NCI-H128 (cell line): Measurements from ENCODE around the gene OSBPL5.
A peak's percentile ranks its signal among the peaks of the same experiment; 100 is the strongest.

ENCODE experiments used
- DNase-seq: peaks from one replicate; lab custom pipeline; 2025; ENCODE audit not compliant: unreplicated experiment; lab: John Stamatoyannopoulos, UW

Gene OSBPL5

DNA sequence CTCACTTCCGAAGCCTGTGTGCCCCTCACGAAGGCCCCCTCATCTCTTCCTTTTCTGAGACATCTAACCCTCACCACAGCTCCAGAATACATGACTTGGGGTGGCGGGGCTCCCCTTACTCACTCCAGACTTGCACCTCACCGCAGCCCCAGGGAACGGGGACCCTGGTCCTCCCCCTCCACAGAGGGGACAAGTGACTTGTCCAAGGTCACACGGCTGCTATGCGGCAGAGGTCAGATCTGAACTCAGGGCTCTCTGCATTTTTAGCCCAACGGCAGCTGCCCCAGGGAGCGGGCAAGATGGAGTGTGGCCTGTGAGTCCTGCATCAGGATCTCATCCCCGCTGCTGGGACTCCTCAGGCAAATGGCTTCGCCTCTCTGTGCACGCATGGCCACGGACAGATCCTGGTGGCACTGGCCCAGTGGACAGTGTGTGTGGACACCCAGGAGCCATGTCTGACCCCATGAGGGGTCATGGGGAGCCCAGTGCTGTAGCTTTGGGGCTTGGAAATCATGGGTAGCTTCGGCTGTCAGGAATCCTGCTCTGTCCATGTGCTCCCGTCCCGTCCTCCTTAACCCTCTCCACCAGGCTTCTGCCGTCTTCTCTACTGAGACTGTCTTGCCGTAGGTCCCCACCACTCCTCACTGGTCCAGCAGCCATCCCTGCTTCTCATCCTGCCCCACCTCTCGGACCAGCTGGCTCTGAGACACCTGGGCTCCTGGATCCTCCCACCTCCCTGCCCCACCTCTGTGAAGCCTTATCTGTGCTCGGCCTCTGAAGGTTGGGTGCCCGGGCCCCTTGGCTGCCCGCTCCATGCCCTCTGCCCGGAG lies 59.9 kb downstream of the OSBPL5 start:
- DNase-seq, result no peak

DNA sequence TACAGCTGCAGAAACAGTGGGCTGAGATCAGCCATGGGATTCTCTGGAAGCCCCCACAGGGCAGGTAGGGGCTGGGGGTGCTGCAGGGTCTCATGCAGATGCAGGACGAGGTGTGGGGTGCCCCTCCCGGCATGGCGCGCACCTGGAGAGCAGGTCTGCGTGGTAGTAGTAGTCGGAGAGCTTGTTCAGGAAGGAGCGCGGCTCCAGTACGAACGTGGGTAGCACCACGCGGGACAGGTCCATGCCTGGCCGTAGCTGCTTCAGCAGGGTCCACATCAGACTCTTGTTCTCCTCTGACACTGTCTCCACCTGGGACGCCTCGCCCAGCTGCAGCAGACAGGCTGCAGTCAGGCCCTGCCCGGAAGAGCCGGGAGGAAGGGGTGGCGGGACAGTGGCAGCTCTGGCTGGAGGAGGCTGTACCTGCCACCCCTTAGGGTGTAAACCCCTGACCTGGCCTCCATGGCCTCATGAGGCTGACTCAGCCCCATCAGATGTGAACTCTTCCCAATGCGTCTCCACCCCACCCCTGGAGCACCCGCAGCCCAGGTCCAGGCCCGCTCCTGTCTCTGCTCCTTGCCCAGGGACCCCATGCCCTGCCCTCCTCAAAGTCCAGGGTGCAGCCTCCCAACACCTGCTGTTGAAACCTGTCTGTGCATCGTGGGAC lies 60.9 kb downstream of the OSBPL5 start:
- DNase-seq, result no peak

DNA sequence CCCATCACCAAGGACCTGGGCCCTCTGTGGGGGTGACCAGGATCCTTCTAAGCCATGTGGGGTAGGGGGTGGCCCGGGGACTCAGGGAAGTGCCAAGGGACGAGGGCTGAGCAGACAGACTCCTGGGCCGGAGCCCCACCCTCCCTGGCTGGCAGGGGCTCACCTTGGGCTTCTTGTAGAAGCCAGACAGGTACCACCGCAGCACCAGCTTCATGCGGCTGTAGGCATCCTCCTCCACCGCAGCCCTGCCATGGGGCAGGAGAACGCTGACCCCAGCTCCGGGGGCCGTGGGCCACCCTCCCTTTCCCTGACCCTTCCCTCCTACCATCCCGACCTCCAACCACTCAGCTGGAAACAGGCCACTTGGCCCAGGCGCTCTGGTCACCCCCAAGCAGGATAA lies 62.0 kb downstream of the OSBPL5 start:
- no peak for DNase-seq

DNA sequence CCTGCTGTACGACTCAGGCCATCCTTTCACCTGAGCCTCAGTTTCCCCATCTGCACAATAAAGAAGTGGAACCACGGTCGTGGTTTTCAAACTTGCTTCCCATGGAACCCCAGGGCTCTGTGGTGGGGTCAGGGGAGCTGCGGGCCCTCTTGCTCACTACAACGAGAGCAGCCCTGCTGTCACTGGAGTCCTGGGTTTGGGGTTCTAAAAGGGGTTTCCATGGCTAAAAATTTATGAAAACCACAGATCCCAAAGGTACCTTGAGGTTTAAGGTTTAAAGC lies 62.5 kb downstream of the OSBPL5 start:
- DNase-seq, result no peak

DNA sequence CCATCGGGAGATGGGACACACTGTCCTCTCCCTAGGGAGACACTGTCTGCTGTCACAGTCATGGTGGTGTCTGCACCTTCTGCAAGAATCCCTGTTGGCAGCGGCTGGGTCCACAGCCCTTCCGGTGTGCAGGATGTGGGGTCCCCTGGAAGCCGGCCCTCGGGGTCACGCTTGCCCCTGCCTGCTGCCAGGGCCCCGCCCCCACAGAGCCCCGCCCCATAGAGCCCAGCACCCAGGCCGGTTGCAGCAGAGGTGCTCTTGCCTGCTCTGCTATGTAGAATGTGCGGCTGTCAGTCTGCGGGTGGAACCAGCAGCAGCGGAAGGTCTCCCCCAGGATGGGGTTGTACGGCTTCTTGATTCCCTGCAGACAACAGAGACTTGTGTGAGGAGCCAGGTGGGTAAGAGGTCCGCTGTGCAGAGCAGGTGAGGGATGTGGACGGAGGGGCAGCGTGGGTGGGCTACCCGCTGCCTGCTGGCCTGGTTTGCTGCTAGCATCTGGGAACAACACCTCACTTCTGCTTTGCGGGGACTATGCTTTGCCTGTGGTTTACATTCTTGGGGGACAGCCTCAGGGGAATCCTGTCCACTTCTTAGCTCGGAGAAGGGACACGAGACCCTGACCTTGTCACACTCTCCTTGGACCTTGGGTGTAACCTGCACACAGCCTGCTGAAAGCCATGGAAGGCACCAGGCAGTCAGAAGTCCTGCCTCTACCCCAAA lies 63.0 kb downstream of the OSBPL5 start:
- DNase-seq, result no peak

DNA sequence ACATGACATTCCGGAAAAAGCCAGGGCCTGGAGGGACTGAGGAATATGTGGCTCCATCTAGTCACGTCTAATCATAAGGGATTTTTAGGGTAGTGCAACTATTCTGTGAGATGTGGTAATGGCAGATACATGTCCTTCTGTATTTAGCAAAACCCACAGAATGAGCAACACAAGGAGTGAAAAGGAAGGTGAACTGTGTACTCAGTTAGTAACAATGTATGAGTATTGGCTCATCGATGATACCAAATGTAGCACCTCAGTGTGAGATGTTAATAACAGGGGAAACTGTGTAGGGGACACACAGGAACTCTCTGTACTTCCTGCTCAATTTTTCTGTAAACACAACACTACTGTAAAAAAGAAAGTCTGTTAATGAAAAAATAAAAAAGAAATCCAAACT lies 65.9 kb downstream of the OSBPL5 start:
- no peak for DNase-seq

DNA sequence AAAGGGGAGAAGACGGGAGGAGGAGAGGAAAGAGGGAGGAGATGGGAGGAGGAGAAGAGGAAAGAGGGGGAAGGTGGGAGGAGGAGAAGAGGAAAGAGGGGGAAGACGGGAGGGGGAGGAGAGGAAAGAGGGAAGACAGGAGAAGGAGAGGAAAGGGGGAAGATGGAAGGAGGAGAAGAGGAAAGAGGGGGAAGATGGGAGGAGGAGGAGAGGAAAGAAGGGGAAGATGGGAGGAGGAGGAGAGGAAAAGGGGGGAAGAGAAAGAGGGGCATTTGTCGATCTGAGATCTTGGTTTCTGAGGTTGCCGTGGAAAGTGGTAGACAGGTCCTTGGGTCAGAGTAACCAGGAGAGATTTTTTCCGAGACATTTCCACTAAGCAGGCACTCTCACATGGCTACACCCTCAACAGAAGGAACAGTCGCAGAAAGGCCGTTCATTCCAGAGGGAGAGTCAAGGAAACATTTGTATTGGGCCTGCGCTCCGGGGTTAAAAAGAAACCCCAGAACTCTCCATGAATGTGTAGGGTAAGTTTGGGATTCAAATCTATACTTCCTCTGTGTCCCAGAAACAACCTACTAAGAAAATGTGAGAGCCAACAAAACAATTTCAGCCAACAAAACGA lies 68.1 kb downstream of the OSBPL5 start:
- DNase-seq, result no peak

DNA sequence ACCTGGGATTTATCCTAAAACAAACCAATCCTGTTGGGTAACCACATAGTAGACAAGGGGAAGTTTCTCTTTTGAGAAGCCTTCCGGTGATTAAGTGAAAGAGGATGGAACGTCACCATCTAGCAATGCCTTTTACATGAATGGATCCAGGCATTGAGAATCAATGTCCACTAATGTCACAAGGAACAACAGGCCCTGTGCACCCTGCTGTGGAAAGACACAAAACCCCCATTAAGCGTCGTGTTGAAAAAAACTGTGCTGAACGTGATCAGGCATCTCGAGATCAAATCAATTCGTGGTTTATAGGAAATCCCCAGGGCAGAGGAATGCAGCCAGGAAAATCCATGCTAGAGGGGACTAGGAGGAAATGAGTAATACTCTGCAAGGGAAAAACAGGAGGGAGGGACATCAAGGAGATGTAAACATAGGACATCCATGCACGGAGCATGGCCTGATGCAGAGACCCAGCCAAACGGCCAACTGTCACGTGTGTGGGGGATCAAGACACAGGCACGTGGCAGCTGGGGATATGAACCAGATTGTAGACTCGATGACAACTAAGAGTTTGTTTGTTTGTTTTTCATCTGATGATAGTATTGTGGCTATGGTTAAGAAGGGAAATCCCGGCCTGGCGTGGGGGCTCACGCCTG lies 69.3 kb downstream of the OSBPL5 start:
- DNase-seq, result no peak

DNA sequence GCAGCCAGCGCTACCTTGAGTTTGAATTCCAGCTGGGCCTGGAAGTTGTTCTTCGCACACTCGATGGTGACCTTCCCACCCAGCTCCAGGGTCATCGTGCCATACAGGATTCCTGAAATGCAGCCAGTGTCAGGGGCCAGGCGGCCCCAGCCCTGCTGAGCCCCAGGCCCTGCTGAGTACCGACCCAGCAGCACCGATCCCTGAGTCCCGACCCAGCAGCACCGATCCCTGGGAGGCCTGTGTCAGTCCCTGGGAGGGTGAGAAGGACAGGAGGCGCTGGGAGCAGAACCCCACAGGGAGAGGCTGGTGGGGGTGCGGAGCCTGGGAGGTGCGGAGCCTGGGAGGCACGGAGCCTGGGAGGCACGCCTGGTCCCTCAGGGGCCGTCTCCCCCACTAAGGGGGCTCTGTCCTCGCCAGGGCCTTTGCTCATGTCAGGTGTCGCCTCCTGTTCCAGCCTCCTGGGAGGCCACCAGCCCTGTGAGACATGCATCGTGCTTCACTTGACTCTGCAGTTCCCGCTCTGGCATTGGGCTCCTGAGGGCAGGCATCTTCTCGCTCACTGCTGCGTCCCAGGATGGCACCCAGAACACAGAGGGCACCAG lies 70.8 kb downstream of the OSBPL5 start:
- DNase-seq, result no peak

DNA sequence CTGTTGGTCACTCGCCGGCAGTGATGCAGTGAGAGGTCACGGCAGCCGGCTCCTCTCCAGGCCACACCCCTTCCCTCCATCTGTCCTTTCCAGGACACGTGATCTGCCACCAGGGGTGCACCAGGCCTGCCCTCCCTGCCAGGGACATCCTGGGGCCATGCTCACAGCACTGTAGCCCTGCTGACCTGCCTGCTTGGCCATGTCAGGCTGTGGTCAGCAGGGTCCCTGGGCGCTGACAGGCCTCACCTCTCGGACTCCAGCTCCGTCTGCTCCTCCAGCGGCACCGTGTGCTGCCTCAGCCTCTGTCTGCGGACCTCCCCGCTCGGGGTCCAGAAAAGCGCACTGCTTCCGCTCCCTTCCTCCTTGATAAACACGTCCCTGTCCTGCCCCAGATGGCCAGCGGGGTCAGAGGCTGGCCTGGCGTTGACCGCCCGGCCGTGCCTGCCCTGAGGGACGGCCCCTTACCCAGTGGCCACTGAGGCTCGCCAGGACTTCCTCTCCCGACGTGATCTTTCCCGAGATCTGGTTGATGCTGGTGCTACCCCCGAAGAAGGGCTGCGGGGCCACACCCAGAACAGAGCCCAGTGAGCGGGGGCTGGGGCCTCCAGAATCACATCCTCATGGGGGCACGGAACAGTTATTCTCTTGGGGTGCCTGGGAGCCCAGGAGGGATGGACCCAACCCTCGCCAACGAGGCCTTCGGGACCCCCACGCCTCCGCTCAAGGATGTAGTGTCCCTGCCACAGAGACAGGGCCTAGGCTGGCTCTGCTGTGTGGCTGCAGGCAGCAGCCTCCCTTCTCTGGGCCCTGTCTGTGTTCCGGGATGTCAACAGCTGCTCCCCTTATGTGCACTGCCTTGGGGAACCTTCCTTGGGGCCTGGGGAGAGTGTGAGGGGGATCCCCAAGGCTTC lies 71.6 kb downstream of the OSBPL5 start:
- no peak for DNase-seq

DNA sequence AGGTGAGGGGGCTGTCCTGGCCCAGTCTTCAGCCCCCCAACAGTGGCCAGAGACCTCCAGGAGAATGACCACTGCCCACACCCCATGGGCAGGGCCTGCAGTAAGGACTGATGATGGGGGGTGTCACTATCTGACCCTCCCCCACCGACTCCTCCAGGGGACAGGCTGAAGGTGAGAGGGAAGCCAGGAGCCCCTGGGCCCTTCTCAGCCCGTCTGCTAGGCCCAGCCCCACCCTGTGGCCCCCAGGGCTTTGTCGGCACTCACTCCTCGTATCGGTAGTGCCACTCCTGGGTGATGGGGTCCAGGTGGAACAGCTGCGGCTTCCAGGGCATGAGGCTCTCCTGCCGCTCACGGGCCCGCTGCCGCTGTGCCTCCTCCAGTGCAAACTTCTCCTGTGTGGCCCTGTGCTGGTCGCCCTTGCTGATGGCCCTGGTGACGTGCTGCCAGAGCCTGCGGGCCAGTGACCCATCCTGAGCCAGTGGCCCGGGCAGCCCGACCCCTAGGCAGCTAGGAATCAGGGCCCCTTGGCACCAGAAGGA lies 72.4 kb downstream of the OSBPL5 start:
- DNase-seq, result no peak

DNA sequence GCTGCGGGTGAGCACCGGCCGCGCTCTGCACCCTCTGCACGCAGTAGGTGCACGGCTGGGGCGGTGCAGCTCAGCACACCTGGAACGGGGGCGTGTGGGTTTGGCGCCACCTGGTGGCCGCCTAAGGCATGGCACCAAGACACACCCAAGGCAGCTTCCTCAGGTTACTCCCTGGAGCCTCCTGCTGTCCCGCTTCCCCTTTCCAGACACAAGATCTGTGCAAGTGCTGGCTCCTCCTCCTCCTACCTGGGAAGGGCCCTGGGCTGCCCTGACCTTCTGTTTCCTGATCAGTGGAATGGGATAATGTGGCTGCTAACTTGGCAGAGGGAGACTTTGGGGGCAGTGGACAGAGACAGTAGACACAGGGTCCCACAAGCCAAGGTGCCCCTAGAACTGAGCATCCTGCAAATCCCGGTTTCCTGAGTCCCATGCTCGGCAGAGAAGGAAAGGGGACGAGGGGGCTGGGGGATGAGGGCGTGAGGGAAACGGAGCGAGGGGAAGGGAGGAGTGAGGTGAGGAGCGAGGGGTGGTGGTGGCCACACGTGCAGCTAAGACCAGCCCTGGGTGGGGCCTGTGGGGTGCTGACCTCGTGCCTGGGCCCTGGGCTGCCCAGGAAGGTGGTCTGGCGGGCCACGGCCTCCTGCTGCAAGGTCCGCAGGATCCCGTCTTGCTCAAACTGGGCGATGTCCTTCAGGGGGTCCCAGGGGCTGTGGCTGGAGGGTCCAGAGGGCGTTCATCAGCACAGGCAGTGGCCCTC lies 73.1 kb downstream of the OSBPL5 start:
- DNase-seq, result peak; percentile 12

DNA sequence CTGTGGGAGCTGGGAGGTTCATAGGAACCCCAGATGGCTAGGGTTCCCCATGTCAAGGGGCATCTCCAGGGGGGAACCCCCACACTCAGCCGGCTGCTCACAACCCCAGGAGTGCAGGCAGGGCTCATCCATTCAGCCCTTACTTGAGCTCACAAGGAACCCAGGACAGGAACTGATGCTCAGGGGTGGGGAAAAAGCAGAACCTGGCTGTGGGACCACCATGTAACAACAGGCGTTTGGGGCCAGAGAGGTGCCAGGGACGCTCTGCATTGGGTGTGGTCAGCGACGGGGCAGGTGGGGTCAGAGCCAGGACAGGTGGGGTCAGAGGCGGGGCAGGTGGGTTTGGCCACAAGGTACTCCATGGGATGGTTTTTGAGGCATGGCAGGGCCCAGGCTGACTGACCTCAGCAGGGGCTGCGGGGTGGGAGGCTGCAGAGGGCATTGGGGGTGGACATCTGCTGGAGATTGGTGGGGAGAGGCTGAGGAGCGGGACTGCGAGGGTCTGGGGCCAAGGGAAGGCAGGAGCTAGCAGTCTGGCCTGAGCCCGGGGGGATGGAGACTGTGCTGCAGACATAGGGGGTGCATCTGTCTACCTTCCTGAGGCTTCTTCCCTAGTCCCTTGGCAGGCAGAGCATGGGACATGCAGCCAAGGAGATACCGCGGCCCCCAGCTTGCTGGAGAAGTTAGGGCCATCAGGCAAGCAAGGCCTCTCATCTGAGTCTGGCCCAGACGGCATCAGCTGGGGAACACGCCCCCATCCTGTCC lies 73.8 kb downstream of the OSBPL5 start:
- DNase-seq, result no peak

DNA sequence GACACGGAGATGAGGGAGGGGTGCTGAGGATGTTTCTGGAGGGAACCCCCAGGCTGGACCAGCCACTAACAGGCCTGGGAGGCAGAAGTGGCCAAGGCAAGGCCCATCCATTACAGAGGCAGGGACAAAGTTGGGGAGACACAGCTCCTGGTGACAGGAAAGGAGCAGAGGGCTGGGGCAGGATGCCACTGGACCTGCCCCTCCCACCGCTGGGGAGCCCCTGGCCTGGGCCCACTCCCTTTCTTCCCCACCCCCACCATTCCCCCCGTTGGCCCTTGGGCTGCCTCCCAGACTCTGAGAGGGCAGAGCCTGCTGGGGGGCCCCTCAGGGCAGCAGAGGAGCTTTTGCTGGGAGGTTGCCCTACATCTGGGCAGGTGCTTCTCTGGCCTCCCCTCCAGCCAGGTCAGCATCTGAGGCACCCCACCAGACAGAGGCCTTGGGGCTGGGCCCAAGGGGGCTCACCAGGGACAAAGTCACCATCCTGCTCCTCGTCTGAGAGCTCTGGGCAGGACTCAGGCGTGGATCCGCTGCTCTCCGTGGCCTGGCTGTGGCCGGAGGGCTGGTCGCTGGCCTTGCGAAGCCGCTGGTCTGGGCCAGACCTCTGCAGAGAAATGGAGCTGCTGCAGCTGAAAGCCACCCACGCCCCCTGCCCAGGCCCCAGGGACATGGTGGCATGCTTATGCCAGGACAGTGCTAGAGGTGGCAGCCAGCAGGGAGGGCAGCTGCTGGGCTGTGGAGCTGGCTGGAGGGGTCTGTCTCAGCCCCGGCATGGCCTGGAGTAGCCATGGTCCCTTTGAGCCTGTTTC lies 74.8 kb downstream of the OSBPL5 start:
- no peak for DNase-seq

DNA sequence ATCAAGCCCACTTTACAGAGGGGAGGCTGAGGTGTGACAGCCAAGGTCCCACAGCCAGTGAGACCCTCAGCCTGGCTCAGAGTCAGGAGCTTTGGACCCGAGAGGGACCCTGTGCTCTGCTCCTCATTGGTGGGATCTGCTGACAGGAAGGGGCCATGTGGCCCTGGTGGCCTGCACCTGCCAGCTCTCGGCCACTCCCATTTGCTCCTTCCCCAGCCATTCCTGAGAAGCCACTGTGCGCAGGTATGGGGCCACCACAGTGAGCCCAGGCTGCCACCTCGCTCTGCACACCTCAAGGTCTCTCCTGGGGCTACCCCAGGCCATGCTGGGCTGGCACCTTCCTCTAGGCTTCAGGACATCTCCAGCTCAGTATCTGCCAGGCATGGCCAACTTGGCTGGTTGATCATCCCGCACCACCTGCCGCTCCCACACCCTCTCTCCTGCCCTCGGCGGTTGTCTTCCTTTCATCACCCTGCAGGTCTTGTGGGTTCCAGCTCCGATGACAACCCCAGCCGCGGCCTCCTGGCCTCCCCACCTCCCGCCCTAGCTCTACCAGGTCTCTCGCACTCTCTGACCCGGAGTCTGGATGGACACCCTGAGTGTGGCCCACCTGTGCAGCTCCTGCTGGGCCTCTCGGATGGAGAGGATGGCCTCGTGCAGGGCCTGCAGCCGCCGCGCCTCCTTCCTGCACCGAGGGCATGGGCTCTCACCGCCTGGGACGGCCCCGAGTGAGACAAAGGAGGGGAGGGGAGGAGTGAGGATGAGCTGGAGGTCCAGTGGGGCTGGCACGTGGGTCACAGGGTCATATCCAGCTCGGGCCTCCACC lies 75.7 kb downstream of the OSBPL5 start:
- DNase-seq, result no peak

DNA sequence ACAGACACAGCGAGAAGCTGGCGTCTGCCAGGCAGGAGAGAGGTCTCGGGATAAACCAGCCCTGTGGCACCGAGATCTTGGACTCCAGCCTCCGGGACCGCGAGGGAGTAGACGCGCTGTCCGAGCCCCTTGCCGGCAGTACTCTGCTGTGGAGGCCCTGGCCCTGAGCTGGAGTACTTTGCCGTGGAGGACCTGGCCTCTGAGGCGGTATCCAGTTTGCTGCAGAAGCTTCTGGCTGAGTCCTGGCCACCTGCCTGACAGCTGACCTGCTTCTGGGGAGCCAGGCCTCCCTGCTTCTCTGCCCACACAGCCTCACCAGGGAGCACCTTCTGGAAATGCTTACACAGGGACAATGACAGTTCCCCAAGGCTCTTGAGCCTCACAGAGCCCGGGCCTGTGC lies 76.3 kb downstream of the OSBPL5 start:
- DNase-seq, result no peak
